HG02943 (cell line): ENCODE data around the gene UGT3A2.

Source experiments
- ATAC-seq: cut with Tn5 transposase; IDR thresholded peaks from one replicate; pipeline ENCODE4 v1.9.1; 2021; ENCODE audit warnings: mild to moderate bottlenecking, low read depth, moderate library complexity; ENCODE audit not compliant: unreplicated experiment

The UGT3A2 gene

DNA sequence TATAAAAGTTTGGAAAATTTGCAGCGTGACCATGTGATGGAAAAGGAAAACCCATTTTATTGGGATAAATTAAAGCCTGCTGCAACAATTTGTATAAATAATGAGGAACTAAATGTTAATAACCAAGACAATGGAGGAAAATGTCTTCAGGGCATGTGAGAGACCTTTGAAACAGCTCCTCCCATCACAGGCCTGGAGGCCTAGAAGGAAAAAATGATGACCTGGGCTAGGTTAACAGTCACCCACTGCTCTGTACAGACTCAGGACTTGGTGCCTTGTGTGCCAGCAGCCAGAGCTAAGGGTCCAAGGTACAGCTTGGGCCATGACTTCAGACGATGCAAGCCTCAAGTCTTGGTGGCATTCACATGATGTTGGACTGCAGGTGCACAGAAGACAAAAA is 53.5 kb downstream of the UGT3A2 start:
- no peak for ATAC-seq

DNA sequence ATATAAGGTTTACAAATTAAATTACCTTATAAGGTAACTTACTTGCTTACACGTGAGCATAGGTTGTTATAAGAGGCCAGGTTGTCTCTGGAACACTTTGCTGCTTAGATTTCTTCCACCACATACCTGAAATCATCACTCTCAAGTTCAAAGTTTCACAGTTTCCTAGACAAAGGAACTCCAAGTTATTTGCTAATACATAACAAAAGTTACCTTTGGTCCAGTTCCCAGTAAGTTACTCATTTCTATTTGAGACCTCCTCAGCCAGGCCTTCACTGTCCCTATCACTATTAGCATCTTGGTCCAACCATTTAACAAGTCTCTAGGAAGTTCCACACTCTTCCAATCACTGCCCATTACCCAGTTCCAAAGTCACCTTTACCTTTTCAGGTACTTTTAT is 57.0 kb downstream of the UGT3A2 start:
- no peak for ATAC-seq

DNA sequence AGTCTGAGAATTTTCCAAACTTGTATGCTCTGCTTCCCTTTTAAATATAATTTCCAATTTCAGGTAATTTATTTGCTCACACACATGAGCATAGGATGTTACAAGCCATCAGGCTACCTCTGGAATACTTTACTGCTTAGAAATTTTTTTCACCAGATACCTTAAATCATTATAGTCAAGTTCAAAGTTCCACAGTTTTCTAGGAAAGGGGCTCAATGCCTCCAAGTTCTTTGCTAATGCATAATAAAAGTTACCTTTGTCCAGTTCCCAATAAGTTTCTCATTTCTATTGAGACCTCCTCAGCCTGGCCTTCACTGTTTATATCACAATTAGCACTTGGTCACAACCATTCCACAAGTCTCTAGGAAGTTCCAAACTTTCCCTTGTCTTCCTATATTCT is 59.3 kb downstream of the UGT3A2 start:
- no peak for ATAC-seq

DNA sequence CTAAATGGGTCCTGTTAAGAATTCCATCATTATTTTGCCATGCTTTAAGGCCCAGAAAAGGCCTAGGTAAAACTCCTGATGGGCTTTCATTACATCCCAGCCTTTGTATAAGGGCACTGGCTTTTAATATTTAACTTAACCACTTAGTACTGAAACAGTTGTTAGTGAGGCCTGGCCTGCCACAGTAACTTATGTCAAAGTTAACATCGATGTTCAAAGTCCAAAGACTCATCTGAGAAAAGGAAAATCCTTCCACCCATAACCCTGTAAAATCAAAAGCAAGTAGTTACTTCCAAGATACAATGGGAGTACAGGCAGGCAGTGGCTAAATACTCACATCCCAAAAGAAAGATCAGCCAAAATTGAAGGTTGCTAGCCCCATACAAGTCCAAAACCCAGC is 60.5 kb downstream of the UGT3A2 start:
- ATAC-seq, result no peak

DNA sequence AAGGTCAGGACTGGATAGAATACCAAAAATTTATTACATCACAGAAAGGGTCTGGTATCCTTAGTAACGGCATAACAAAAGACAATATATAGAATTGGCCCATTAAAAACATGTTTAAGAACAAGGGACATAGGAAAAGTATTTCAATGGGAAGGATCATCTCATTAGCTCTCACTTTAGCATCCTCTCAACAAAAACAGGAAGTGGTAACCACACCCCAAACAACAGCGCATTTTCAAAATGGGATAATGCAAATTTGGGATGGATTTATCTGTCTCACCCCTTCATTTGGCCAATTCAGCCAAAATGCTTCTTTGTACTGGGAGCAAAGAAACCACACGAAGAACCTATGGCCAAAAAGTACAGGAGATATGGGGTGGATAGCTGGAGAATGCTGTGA is 65.7 kb downstream of the UGT3A2 start:
- no peak for ATAC-seq

DNA sequence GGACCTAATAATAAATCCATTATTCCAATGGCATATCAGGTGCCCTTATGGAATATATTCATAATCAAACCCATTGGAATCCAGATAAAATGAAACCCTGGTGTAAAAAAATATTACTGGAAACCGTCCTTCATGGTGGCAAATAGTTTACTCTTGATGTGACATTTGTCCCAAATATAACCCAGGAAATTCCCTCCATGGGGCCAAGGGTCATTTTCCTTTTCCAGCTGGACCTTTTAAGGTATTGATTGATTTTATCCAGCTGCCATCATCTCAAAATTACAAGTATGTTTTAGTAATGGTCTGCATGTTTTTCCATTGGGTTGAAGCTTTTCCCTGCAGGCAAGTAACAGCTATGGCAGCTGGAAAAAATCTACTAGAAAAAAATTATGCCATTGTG is 67.1 kb downstream of the UGT3A2 start:
- no peak for ATAC-seq

DNA sequence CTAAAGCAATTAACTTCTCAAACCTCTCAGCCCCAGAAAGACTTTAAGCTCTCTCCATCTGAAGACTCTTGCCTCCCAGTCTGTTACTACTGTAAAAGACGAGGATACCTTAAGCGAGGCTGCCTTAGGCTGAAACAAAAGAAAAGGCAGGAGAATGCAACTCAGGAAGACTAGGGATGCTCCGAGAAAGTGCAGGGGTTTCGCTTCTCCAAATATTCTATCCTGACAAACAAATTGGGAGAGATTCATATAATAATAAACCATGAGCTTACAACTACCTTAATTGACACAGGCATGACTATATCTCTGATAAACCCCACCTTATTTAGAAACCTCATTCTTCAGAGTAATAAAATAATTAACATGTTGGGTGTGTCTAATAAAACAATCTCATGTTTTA is 70.6 kb downstream of the UGT3A2 start:
- no peak for ATAC-seq

DNA sequence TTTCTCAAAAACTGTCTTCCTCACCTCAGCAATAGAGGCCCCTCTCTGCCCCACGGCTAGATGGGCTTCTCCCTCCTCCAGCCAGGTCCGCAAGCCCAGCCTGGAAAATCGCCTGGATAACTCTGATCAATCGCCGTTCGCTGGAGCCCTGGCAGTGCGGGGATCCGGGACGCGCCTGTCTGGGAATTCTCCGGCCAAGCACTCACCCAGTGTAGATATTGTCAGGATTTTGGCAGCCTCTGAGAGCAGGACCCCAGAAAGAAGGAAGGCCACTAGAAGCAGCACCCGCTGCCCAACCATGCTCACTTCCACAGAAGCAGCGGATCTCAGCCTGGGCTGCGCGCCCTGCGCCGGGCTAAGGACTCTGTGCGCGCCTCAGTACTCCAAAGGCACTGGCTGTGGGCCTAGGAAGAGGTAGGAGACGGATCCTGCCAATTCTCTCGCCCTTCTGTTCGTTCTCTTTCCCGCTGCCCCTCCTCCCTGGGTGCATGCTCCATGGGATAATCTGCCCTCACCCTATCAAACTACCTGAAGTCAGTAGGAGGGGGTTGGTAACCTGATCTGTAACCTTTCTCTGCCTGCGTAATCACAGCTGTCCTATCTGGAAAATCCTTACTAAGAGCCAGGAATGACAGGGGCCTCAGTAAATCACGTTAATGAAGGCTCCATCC is 75.6 kb downstream of the UGT3A2 start, which contains the start of gene UGT3A1:
TSS of gene UGT3A1 (minus strand) at position 450 of the 671 bp plus-strand sequence. CDS start at position 300, 150 bp downstream.
- no peak for ATAC-seq

DNA sequence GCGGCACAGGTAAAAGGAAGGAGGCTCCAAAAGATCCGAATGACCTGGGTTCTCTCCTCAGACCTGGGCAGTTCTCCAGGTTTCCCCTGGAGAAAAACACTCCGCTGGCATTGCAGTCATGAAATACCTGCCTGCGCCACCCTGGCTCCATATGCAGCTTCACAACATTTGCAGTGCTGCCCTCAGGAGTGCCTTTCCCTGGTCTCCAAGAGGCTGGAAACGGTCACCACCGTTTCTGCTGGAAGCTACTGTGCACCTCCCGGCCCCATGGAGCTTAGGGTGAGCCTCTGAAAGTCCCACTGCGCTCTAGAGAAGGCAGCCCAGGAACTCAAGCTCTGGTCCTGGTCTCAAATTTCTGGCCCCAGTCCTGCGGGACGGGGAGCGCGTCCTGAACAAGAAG is 76.2 kb downstream of the UGT3A2 start:
- no peak for ATAC-seq

DNA sequence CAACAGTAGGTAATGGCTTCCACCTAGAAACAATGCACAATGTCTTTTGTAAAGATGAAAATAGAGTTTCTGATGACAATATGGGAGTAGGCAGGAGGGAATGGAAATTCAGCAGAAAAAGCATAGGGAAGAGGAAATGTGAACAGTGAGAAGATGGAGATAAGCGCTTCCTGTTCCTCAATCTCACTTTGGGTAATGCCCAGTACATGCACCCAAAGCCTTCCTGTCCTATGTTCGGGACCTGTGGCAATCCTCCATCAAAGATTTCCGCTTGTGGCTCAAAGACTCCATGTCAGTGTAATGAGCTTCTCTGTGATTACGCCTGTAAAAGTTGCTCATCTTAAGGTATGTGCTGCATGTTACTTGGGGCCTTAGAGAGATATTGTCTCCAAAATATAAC is 78.2 kb downstream of the UGT3A2 start:
- no peak for ATAC-seq

DNA sequence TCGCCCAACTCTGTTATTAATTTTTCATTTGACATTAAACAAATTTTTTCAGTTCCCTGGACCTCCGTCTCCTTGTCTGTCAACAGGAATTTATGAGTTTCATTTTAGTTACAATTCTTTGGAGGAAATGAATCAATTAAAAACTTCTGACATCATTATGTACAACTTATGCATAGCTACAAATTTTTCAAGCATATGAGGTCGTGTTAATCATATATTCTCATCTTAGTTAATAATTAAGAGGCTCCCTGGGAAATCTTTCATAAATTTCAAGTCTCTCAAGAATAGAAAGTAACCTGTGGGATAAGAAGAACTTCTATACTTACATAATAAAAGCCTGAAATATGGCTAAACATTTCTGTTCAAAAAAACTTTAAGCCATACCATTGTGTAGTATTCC is 78.9 kb downstream of the UGT3A2 start:
- no peak for ATAC-seq
